ENCODE results near the gene SSTR4.

The SSTR4 gene

GRCh38 chr20:23086931-23087411 lies 51.9 kb downstream of the SSTR4 start:
- DNase-seq (ENCODE audit: low read depth in 2 of 2) = no peak

DNA sequence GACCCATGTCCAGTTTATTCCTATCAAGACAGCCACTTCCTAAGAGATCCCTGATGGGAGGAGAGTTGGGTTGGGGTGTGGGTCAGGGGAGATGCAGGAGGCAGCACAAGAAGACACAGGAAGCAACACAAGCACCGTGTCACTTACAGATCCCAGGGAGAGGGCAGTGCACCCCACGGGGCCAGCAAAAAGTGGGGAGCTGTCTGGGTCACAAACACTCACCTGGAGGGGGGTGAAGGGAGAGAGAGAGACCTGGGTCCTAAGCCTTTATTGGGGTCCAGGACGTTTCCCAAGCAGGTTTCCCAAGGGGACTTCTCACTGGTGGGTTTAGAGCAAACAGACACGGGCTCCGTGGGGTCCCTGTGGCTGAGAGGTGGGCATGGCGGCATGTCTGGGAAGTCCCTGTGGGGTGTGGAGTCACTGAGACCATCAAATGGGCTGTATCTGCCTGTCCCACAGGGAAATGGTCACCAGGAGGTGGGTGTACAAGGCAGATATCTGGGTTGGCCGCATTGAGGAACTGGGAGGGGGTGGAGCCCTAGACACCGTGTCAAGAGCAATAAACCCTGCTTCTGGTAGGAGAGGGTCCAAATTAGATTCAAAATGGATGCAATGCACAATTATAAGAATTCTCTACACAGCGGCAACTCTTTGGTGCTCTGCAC lies 52.6 kb downstream of the SSTR4 start:
- no peak for DNase-seq (ENCODE audit: low read depth in 2 of 2)

Data from stimulated activated CD4-positive, alpha-beta T cell treated with anti-CD3 and anti-CD28 coated beads, Interleukin-1b, Interleukin-23, amount 100 ng/mL, for 4 hours (primary cell).